ENCODE data around the gene SERPINA10. TPM values are rescaled to one million over a fixed set of nuclear protein-coding genes. Genes with fewer than 3 reads are reported as not detected.

SERPINA10 gene
- total RNA-seq, 2 donors from 2014 or later, result 0.48 to 0.74 TPM

DNA sequence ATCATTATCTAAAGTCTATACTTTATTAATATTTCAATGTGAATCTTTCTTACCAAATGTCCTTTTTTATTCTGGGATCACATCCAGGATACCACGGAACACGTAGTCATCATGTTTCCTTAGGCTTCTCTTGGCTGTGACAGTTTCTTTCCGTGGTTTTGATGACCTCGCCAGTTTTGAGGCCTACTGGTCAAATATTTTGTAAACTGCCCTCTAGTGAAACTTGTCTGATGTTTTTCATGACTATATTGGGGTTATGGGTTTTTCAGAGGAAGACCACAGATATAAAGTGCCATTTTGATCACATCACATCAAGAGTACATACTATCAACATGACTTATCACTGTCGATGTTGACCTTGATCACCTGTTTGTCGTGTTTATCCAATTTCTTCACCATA, 44.2 kb upstream of the SERPINA10 start:
- H3K4me3 ChIP-seq, result no peak overlapping the region
- no peak for DNase-seq
- intact Hi-C loops (cut with DNase I), result no loop called here
- no peaks in the 10 kb centered on the region for H3K9me3 ChIP-seq
- no peak for TF ChIP-seq CTCF (IDR thresholded peaks at IDR 0.05)
- no peaks in the 10 kb centered on the region for H3K27me3 ChIP-seq
- H3K9ac ChIP-seq (ENCODE audit: low read depth in 2 of 2, low read length in 2 of 2), result no peak overlapping the region
- H3K27ac ChIP-seq, result no peak overlapping the region
- no peaks in the 10 kb centered on the region for H3K36me3 ChIP-seq
- no peaks in the 10 kb centered on the region for H3K4me1 ChIP-seq

GRCh38 chr14:94334872-94335271, 41.8 kb upstream of the SERPINA10 start:
- Histone ChIP-seq H3K9me3 (no peaks in the 10 kb centered on the region), H3K36me3 (no peaks in the 10 kb centered on the region), H3K27ac (no peak overlapping the region), H3K27me3 (no peaks in the 10 kb centered on the region), H3K4me3 (no peak overlapping the region), H3K9ac (ENCODE audit: low read depth in 2 of 2, low read length in 2 of 2) (no peak overlapping the region), H3K4me1 (no peaks in the 10 kb centered on the region)
- no peak for DNase-seq
- no peak for TF ChIP-seq CTCF (IDR thresholded peaks at IDR 0.05)
- intact Hi-C loops (cut with DNase I), result no loop called here

- H3K4me1 ChIP-seq, result no peaks in the 10 kb centered on the region
- no peak overlapping the region for H3K4me3 ChIP-seq
- intact Hi-C loops (cut with DNase I), result no loop called here
- TF ChIP-seq CTCF (IDR thresholded peaks at IDR 0.05), result no peak
- H3K27me3 ChIP-seq, result no peaks in the 10 kb centered on the region
- no peaks in the 10 kb centered on the region for H3K9me3 ChIP-seq
- no peak overlapping the region for H3K9ac ChIP-seq (ENCODE audit: low read depth in 2 of 2, low read length in 2 of 2)
- no peaks in the 10 kb centered on the region for H3K36me3 ChIP-seq
- no peak for DNase-seq
- no peak overlapping the region for H3K27ac ChIP-seq
Measured at GRCh38 chr14:94332587-94332986, 39.5 kb upstream of the SERPINA10 start.

- no peaks in the 10 kb centered on the region for H3K36me3 ChIP-seq
- H3K27me3 ChIP-seq, result no peaks in the 10 kb centered on the region
- no peak for DNase-seq
- no peak overlapping the region for H3K9ac ChIP-seq (ENCODE audit: low read depth in 2 of 2, low read length in 2 of 2)
- H3K27ac ChIP-seq, result no peak overlapping the region
- TF ChIP-seq CTCF (IDR thresholded peaks at IDR 0.05), result no peak
- H3K9me3 ChIP-seq, result no peaks in the 10 kb centered on the region
- intact Hi-C loops (cut with DNase I), result no loop called here
- H3K4me3 ChIP-seq, result no peak overlapping the region
- H3K4me1 ChIP-seq, result no peaks in the 10 kb centered on the region
Measured at GRCh38 chr14:94332063-94332583, 39.1 kb upstream of the SERPINA10 start.

- intact Hi-C loops (cut with DNase I), result no loop called here
Measured at GRCh38 chr14:94331462-94331861, 38.4 kb upstream of the SERPINA10 start.

More at GRCh38 chr14:94331462-94331861, 38.4 kb upstream of the SERPINA10 start:
- no peak for TF ChIP-seq CTCF (IDR thresholded peaks at IDR 0.05)
- Histone ChIP-seq H3K9me3 (no peaks in the 10 kb centered on the region), H3K4me3 (no peak overlapping the region), H3K27ac (no peak overlapping the region), H3K9ac (ENCODE audit: low read depth in 2 of 2, low read length in 2 of 2) (no peak overlapping the region), H3K36me3 (no peaks in the 10 kb centered on the region), H3K27me3 (no peaks in the 10 kb centered on the region), H3K4me1 (no peaks in the 10 kb centered on the region)
- no peak for DNase-seq

Data from colonic mucosa (tissue), 4 donors.